H1 (cell line): ENCODE results near the gene CHRM3. TPM values are rescaled to one million over a fixed set of nuclear protein-coding genes. Genes with fewer than 3 reads are reported as not detected.

Experiments
- ATF3 ChIP-seq: IDR thresholded peaks from 2 replicates; pipeline ENCODE4 v1.6.1; 2011; ENCODE audit warnings: low read depth, mild to moderate bottlenecking, low read length; ENCODE audit not compliant: insufficient read depth
- CHD2 ChIP-seq: IDR thresholded peaks from 2 replicates; pipeline ENCODE4 v1.6.1; 2012; ENCODE audit warnings: low read length, improper control_type of control experiment
- EGR1 ChIP-seq: IDR thresholded peaks from 2 replicates; pipeline ENCODE4 v1.6.1; 2011; ENCODE audit warnings: low read depth, low read length, borderline replicate concordance
- FOSL1 ChIP-seq: IDR thresholded peaks from 2 replicates; pipeline ENCODE4 v1.6.1; 2011; ENCODE audit warnings: mild to moderate bottlenecking, low read depth, low read length, moderate library complexity; ENCODE audit not compliant: insufficient read depth
- HDAC2 ChIP-seq, 2 experiments: fragments of 300-600 bp in 1 of 2; sonication (generic) in 1 of 2; IDR thresholded peaks; 2 replicates each; pipeline ENCODE4 v1.6.1; 2011 to 2012; ENCODE audit warnings: low read depth in 2 of 2, low read length in 2 of 2, mild to moderate bottlenecking in 2 of 2, moderate library complexity in 2 of 2, borderline replicate concordance in 1 of 2, inconsistent platforms in 1 of 2
- RBBP5 ChIP-seq: IDR thresholded peaks from 2 replicates; pipeline ENCODE4 v1.7.1; 2012; ENCODE audit warnings: low read depth, mild to moderate bottlenecking, inconsistent platforms, low read length, moderate library complexity, borderline replicate concordance
- SIN3A ChIP-seq, 2 experiments: IDR thresholded peaks in 1 of 2; conservative IDR thresholded peaks in 1 of 2; 2 replicates each; pipeline ENCODE4 v1.6.1; 2011 to 2012; ENCODE audit warnings: low read length in 2 of 2, improper control_type of control experiment in 1 of 2, low read depth in 1 of 2, mild to moderate bottlenecking in 1 of 2
- SIX5 ChIP-seq: IDR thresholded peaks from 2 replicates; pipeline ENCODE4 v1.6.1; 2011; ENCODE audit warnings: mild to moderate bottlenecking, low read depth, low read length
- TAF1 ChIP-seq: IDR thresholded peaks from 2 replicates; pipeline ENCODE4 v1.6.1; 2011; ENCODE audit warnings: mild to moderate bottlenecking, low read depth, low read length
- polyA plus RNA-seq, 7 experiments: library from polyadenylated mRNA; depleted of rRNA in 3 of 7; stranded (reverse) in 5 of 7; unstranded in 2 of 7; fragments of >200 nt in 5 of 7; fragments of 200-250 nt in 2 of 7; gene quantifications; 1 replicate in 5 of 7; 2 replicates in 1 of 7; 4 replicates in 1 of 7; pipeline versions ENCODE4 v1.2.1 to v1.2.3, GENCODE V29; 2011 to 2013; ENCODE audit warnings: missing spikeins in 2 of 7, mixed read lengths in 2 of 7
- total RNA-seq: library from RNA; stranded (reverse); fragmentation: NEBNext Ultra II Directional; extraction: Animal tissue kit (Norgen Biotek cat#: 25700); gene quantifications from 2 replicates; pipeline ENCODE4 v1.2.1, GENCODE V29; 2021
- TF ChIP-seq, protein P1 (sequence below): fragments of 300-600 bp; sonication (generic); IDR thresholded peaks from 2 replicates; pipeline ENCODE4 v1.7.1; 2012; ENCODE audit warnings: low read length, moderate library complexity, mild to moderate bottlenecking, inconsistent platforms; ENCODE audit not compliant: insufficient replicate concordance

Gene CHRM3
- total and polyA plus RNA-seq, 2 of the 8 experiments (the other 6 are each of a cell fraction or from before 2014, with no cell fraction given) = 3.3 to 5.0 TPM

DNA sequence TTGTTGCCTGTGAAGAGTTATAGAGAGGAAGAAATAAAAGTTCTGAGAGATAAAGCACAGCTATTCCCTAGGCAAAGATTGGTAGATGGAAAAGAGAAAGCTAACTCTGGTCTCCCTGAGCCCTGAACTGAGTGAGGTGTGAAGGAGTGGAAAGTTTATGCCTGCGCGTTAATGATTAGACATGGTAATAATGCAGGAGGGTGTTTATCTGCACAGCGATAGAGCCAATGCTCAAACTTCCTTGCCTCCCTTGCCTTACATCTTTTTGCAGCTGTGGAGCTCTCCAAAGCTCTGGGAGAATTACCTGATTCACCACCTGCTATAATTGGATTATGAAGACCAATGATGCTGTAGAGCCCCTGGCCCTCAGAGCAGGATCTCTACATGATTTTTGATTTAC is 32.8 kb upstream of the CHRM3 start (continued):
- TF ChIP-seq, protein P1, sequence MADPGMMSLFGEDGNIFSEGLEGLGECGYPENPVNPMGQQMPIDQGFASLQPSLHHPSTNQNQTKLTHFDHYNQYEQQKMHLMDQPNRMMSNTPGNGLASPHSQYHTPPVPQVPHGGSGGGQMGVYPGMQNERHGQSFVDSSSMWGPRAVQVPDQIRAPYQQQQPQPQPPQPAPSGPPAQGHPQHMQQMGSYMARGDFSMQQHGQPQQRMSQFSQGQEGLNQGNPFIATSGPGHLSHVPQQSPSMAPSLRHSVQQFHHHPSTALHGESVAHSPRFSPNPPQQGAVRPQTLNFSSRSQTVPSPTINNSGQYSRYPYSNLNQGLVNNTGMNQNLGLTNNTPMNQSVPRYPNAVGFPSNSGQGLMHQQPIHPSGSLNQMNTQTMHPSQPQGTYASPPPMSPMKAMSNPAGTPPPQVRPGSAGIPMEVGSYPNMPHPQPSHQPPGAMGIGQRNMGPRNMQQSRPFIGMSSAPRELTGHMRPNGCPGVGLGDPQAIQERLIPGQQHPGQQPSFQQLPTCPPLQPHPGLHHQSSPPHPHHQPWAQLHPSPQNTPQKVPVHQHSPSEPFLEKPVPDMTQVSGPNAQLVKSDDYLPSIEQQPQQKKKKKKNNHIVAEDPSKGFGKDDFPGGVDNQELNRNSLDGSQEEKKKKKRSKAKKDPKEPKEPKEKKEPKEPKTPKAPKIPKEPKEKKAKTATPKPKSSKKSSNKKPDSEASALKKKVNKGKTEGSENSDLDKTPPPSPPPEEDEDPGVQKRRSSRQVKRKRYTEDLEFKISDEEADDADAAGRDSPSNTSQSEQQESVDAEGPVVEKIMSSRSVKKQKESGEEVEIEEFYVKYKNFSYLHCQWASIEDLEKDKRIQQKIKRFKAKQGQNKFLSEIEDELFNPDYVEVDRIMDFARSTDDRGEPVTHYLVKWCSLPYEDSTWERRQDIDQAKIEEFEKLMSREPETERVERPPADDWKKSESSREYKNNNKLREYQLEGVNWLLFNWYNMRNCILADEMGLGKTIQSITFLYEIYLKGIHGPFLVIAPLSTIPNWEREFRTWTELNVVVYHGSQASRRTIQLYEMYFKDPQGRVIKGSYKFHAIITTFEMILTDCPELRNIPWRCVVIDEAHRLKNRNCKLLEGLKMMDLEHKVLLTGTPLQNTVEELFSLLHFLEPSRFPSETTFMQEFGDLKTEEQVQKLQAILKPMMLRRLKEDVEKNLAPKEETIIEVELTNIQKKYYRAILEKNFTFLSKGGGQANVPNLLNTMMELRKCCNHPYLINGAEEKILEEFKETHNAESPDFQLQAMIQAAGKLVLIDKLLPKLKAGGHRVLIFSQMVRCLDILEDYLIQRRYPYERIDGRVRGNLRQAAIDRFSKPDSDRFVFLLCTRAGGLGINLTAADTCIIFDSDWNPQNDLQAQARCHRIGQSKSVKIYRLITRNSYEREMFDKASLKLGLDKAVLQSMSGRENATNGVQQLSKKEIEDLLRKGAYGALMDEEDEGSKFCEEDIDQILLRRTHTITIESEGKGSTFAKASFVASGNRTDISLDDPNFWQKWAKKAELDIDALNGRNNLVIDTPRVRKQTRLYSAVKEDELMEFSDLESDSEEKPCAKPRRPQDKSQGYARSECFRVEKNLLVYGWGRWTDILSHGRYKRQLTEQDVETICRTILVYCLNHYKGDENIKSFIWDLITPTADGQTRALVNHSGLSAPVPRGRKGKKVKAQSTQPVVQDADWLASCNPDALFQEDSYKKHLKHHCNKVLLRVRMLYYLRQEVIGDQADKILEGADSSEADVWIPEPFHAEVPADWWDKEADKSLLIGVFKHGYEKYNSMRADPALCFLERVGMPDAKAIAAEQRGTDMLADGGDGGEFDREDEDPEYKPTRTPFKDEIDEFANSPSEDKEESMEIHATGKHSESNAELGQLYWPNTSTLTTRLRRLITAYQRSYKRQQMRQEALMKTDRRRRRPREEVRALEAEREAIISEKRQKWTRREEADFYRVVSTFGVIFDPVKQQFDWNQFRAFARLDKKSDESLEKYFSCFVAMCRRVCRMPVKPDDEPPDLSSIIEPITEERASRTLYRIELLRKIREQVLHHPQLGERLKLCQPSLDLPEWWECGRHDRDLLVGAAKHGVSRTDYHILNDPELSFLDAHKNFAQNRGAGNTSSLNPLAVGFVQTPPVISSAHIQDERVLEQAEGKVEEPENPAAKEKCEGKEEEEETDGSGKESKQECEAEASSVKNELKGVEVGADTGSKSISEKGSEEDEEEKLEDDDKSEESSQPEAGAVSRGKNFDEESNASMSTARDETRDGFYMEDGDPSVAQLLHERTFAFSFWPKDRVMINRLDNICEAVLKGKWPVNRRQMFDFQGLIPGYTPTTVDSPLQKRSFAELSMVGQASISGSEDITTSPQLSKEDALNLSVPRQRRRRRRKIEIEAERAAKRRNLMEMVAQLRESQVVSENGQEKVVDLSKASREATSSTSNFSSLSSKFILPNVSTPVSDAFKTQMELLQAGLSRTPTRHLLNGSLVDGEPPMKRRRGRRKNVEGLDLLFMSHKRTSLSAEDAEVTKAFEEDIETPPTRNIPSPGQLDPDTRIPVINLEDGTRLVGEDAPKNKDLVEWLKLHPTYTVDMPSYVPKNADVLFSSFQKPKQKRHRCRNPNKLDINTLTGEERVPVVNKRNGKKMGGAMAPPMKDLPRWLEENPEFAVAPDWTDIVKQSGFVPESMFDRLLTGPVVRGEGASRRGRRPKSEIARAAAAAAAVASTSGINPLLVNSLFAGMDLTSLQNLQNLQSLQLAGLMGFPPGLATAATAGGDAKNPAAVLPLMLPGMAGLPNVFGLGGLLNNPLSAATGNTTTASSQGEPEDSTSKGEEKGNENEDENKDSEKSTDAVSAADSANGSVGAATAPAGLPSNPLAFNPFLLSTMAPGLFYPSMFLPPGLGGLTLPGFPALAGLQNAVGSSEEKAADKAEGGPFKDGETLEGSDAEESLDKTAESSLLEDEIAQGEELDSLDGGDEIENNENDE = no peak
- no peak for TF ChIP-seq SIX5
- TF ChIP-seq ATF3 = no peak
- no peak for TF ChIP-seq RBBP5
- TF ChIP-seq CHD2 = no peak
- no peak for TF ChIP-seq TAF1
- TF ChIP-seq EGR1 = no peak
- TF ChIP-seq FOSL1 = no peak
- no peak for TF ChIP-seq HDAC2 (IDR thresholded peaks at IDR 0.05; ENCODE audit: borderline replicate concordance in 1 of 2, low read depth in 2 of 2, low read length in 2 of 2)
- TF ChIP-seq SIN3A (conservative IDR thresholded peaks at IDR 0.05 in 1 of 2, IDR thresholded peaks at IDR 0.05 in 1 of 2; ENCODE audit: low read depth in 1 of 2, low read length in 2 of 2) = no peak
